Breast epithelium (tissue), 3 donors: Measurements from ENCODE around the gene TDP1.

ENCODE experiments used
- POLR2A ChIP-seq: fragments of 450-650 bp; IDR thresholded peaks from one replicate; pipeline ENCODE4 v1.6.1; 2016; ENCODE audit warnings: antibody characterized with exemption, mild to moderate bottlenecking, moderate library complexity
- POLR2AphosphoS5 ChIP-seq, 3 donors: sonication (generic); formaldehyde crosslinking; IDR thresholded peaks; one replicate each; pipeline ENCODE4 v1.6.1; 2017; ENCODE audit warnings: antibody characterized with exemption in 3 of 3
- TF ChIP-seq, protein P1 (sequence below), 3 donors: fragments of 450-650 bp; IDR thresholded peaks; one replicate each; pipeline ENCODE4 v1.5.1; 2016 to 2017; ENCODE audit warnings: antibody characterized with exemption in 3 of 3, mild to moderate bottlenecking in 3 of 3, moderate library complexity in 3 of 3

DNA sequence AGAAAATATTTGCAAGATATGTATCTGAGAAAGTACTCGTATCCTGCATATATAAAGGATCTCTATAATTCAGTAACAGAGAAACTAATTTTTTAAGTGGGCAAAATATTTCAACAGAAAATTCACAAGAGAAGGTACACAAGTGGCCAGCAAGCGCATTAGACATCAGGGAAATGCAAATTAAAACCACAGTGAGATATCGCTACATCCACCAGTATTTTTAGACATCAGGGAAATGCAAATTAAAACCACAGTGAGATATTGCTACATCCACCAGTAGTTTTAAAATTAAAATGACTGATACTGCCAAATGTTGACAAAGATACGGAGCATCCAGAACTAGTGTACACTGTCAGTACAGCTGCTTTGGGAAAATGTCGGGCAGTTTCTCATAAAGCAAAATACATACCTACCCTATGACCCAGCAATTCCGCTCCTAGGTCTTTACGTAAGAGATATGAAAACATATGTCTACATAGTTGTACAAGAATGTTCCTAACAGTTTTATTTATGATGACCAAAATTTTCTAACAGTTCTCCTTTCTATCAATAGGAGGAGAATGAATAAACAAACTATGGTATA, 103.2 kb downstream of the TDP1 start:
- TF ChIP-seq, protein P1, sequence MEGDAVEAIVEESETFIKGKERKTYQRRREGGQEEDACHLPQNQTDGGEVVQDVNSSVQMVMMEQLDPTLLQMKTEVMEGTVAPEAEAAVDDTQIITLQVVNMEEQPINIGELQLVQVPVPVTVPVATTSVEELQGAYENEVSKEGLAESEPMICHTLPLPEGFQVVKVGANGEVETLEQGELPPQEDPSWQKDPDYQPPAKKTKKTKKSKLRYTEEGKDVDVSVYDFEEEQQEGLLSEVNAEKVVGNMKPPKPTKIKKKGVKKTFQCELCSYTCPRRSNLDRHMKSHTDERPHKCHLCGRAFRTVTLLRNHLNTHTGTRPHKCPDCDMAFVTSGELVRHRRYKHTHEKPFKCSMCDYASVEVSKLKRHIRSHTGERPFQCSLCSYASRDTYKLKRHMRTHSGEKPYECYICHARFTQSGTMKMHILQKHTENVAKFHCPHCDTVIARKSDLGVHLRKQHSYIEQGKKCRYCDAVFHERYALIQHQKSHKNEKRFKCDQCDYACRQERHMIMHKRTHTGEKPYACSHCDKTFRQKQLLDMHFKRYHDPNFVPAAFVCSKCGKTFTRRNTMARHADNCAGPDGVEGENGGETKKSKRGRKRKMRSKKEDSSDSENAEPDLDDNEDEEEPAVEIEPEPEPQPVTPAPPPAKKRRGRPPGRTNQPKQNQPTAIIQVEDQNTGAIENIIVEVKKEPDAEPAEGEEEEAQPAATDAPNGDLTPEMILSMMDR (IDR thresholded peaks at IDR 0.05), result no peak
- no peak for TF ChIP-seq POLR2A
- TF ChIP-seq POLR2AphosphoS5 (IDR thresholded peaks at IDR 0.05), result no peak
